Measurements from ENCODE around the gene USF3.

GRCh38 chr3:113637756-113638155 lies 58.7 kb downstream of the USF3 start:
- no peak for TF ChIP-seq POLR2A (IDR thresholded peaks at IDR 0.05; ENCODE audit: borderline replicate concordance, extremely low read depth, insufficient read depth, insufficient read length)
- no peak for TF ChIP-seq POLR2AphosphoS5 (IDR thresholded peaks at IDR 0.05; ENCODE audit: low read depth, low read length)
- no peak for TF ChIP-seq CTCF (IDR thresholded peaks at IDR 0.05 in 2 of 3, conservative IDR thresholded peaks at IDR 0.05 in 1 of 3; ENCODE audit: borderline replicate concordance in 1 of 3, insufficient read depth in 1 of 3, low read depth in 2 of 3, low read length in 2 of 3)
- TF ChIP-seq ZNF274 (IDR thresholded peaks at IDR 0.05; ENCODE audit: low read depth, low read length), result no peak
- no peak for TF ChIP-seq YY1 (IDR thresholded peaks at IDR 0.05; ENCODE audit: extremely low read depth, insufficient replicate concordance, low read depth, low read length)
- TF ChIP-seq CEBPB (IDR thresholded peaks at IDR 0.05; ENCODE audit: low read depth), result no peak
